A549 (cell line): ENCODE measurements around the gene SIAH2.

Experiments
- CBX2 ChIP-seq: fragments of 200-600 bp; sonication (generic); IDR thresholded peaks from 2 replicates; pipeline ENCODE4 v1.6.1; 2016; ENCODE audit warnings: low read depth, mild to moderate bottlenecking, borderline replicate concordance
- CEBPB ChIP-seq, 2 experiments: fragments of >200 bp in 1 of 2; sonication (Bioruptor Twin) in 1 of 2; formaldehyde crosslinking in 1 of 2; IDR thresholded peaks; 2 replicates each; pipeline ENCODE4 v1.6.1; 2012 to 2016
- CHD4 ChIP-seq: fragments of 200-600 bp; sonication (generic); IDR thresholded peaks from 2 replicates; pipeline ENCODE4 v1.6.1; 2016; ENCODE audit warnings: antibody characterized with exemption, mild to moderate bottlenecking, borderline replicate concordance
- EP300 ChIP-seq, 2 experiments: fragments of >200 bp; sonication (Bioruptor Twin); formaldehyde crosslinking; IDR thresholded peaks; 2 replicates in 1 of 2; 3 replicates in 1 of 2; pipeline ENCODE4 v1.6.1; 2016 to 2017
- ESRRA ChIP-seq: fragments of 150-350 bp; IDR thresholded peaks from 2 replicates; pipeline ENCODE4 v1.6.1; 2014; ENCODE audit warnings: mild to moderate bottlenecking, low read length, borderline replicate concordance
- MAFK ChIP-seq: fragments of 450-650 bp; IDR thresholded peaks from 2 replicates; pipeline ENCODE4 v1.6.1; 2014; ENCODE audit not compliant: partially characterized antibody
- POLR2A ChIP-seq: IDR thresholded peaks from 2 replicates; pipeline ENCODE4 v1.6.1; 2012; ENCODE audit warnings: mild to moderate bottlenecking, low read length
- RAD21 ChIP-seq, 2 experiments: fragments of >200 bp in 1 of 2; sonication (Bioruptor Twin) in 1 of 2; formaldehyde crosslinking in 1 of 2; IDR thresholded peaks in 1 of 2; conservative IDR thresholded peaks in 1 of 2; 2 replicates in 1 of 2; 3 replicates in 1 of 2; pipeline ENCODE4 v1.6.1; 2012 to 2018; ENCODE audit warnings: inconsistent platforms in 1 of 2
- RCOR1 ChIP-seq: fragments of 150-350 bp; IDR thresholded peaks from 2 replicates; pipeline ENCODE4 v1.6.1; 2014; ENCODE audit warnings: antibody characterized with exemption, low read length, low read depth
- RFX5 ChIP-seq: fragments of 450-650 bp; IDR thresholded peaks from 2 replicates; pipeline ENCODE4 v1.7.1; 2014; ENCODE audit warnings: antibody characterized with exemption, mild to moderate bottlenecking, moderate library complexity
- RNF2 ChIP-seq: fragments of 200-600 bp; sonication (generic); IDR thresholded peaks from 2 replicates; pipeline ENCODE4 v1.6.1; 2016; ENCODE audit warnings: low read depth, mild to moderate bottlenecking, antibody characterized with exemption, moderate library complexity, borderline replicate concordance
- TF ChIP-seq, protein P1 (sequence below): fragments of >200 bp; sonication (Bioruptor Twin); formaldehyde crosslinking; IDR thresholded peaks from 3 replicates; pipeline ENCODE4 v1.5.1; 2016
- TF ChIP-seq, protein P2 (sequence below): fragments of 200-600 bp; sonication (generic); IDR thresholded peaks from 2 replicates; pipeline ENCODE4 v1.6.1; 2016; ENCODE audit warnings: antibody characterized with exemption, mild to moderate bottlenecking, moderate library complexity

DNA sequence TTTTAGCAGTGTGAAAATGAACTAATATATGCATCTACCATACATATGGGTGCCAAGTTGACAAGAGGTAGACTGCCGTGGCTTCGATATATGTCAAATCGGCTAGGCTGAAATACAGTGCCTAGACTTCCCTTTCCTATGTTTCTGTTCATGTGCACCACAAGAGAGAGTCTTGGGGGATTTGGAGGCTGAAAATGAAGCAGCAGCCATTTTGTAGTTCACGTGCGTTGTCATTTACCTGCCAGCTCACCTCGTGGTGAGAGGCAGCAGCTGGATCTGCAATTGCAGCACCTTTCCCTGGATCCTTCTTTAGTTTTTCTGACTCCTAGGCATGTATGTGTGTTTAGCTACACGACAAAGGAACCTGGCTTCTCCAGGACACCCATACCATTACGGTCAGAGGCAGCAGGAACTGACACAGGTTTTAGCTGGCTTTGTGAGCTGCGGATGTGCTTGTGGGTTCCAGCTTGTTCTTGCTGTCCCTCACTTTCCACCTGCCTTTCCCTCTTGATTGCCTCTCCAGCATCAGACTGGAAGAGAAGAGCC lies 40.5 kb upstream of the SIAH2 start:
- TF ChIP-seq, protein P1, sequence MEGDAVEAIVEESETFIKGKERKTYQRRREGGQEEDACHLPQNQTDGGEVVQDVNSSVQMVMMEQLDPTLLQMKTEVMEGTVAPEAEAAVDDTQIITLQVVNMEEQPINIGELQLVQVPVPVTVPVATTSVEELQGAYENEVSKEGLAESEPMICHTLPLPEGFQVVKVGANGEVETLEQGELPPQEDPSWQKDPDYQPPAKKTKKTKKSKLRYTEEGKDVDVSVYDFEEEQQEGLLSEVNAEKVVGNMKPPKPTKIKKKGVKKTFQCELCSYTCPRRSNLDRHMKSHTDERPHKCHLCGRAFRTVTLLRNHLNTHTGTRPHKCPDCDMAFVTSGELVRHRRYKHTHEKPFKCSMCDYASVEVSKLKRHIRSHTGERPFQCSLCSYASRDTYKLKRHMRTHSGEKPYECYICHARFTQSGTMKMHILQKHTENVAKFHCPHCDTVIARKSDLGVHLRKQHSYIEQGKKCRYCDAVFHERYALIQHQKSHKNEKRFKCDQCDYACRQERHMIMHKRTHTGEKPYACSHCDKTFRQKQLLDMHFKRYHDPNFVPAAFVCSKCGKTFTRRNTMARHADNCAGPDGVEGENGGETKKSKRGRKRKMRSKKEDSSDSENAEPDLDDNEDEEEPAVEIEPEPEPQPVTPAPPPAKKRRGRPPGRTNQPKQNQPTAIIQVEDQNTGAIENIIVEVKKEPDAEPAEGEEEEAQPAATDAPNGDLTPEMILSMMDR = no peak
- TF ChIP-seq, protein P2, sequence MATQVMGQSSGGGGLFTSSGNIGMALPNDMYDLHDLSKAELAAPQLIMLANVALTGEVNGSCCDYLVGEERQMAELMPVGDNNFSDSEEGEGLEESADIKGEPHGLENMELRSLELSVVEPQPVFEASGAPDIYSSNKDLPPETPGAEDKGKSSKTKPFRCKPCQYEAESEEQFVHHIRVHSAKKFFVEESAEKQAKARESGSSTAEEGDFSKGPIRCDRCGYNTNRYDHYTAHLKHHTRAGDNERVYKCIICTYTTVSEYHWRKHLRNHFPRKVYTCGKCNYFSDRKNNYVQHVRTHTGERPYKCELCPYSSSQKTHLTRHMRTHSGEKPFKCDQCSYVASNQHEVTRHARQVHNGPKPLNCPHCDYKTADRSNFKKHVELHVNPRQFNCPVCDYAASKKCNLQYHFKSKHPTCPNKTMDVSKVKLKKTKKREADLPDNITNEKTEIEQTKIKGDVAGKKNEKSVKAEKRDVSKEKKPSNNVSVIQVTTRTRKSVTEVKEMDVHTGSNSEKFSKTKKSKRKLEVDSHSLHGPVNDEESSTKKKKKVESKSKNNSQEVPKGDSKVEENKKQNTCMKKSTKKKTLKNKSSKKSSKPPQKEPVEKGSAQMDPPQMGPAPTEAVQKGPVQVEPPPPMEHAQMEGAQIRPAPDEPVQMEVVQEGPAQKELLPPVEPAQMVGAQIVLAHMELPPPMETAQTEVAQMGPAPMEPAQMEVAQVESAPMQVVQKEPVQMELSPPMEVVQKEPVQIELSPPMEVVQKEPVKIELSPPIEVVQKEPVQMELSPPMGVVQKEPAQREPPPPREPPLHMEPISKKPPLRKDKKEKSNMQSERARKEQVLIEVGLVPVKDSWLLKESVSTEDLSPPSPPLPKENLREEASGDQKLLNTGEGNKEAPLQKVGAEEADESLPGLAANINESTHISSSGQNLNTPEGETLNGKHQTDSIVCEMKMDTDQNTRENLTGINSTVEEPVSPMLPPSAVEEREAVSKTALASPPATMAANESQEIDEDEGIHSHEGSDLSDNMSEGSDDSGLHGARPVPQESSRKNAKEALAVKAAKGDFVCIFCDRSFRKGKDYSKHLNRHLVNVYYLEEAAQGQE = no peak
- TF ChIP-seq RAD21 (conservative IDR thresholded peaks at IDR 0.05 in 1 of 2, IDR thresholded peaks at IDR 0.05 in 1 of 2) = no peak
- no peak for TF ChIP-seq RFX5
- no peak for TF ChIP-seq POLR2A
- no peak for TF ChIP-seq EP300 (IDR thresholded peaks at IDR 0.05)
- no peak for TF ChIP-seq ESRRA
- TF ChIP-seq RCOR1 = no peak
- TF ChIP-seq CBX2 = no peak
- TF ChIP-seq CHD4 = no peak
- no peak for TF ChIP-seq CEBPB (IDR thresholded peaks at IDR 0.05)
- no peak for TF ChIP-seq MAFK
- no peak for TF ChIP-seq RNF2
